Immature natural killer cell (primary cell): ENCODE measurements around the gene GABRG3. TPM values are rescaled to one million over a fixed set of nuclear protein-coding genes. Genes with fewer than 3 reads are reported as not detected.

Experiments used
- DNase-seq, 3 donors: peaks; one replicate each; pipeline ENCODE4 v3.0.0; 2022; ENCODE audit warnings: mixed read lengths in 1 of 3
- H3K27ac Mint-ChIP-seq, 6 donors: one replicate each; pipeline ENCODE4 v1.8.0; 2020; ENCODE audit warnings: mixed read lengths in 6 of 6, mild to moderate bottlenecking in 5 of 6, inconsistent platforms in 4 of 6, moderate library complexity in 3 of 6
- H3K27me3 Mint-ChIP-seq, 3 donors: one replicate each; pipeline ENCODE4 v1.8.0; 2020 to 2021; ENCODE audit warnings: low read depth in 3 of 3, mild to moderate bottlenecking in 3 of 3, mixed read lengths in 3 of 3, moderate library complexity in 3 of 3, inconsistent platforms in 1 of 3
- H3K36me3 Mint-ChIP-seq, 3 donors: one replicate each; pipeline ENCODE4 v1.8.0; 2020; ENCODE audit warnings: mixed read lengths in 3 of 3, inconsistent platforms in 2 of 3, mild to moderate bottlenecking in 2 of 3
- H3K4me1 Mint-ChIP-seq, 2 donors: one replicate each; pipeline ENCODE4 v1.8.0; 2020; ENCODE audit warnings: inconsistent platforms in 2 of 2, mild to moderate bottlenecking in 2 of 2, mixed read lengths in 2 of 2, moderate library complexity in 1 of 2
- H3K4me3 Mint-ChIP-seq, 5 donors: one replicate each; pipeline ENCODE4 v1.8.0; 2020; ENCODE audit warnings: mild to moderate bottlenecking in 5 of 5, mixed read lengths in 5 of 5, inconsistent platforms in 3 of 5, moderate library complexity in 3 of 5
- H3K9me3 Mint-ChIP-seq, 6 donors: one replicate each; pipeline ENCODE4 v1.8.0; 2020; ENCODE audit warnings: mild to moderate bottlenecking in 6 of 6, mixed read lengths in 6 of 6, inconsistent platforms in 4 of 6, moderate library complexity in 3 of 6
- polyA plus RNA-seq, 3 donors: library from polyadenylated mRNA; unstranded; fragments of 300-500 nt; fragmentation: Illumina TruSeq; gene quantifications; one replicate each; pipeline ENCODE4 v1.2.3, GENCODE V29; 2021

The GABRG3 gene
- polyA plus RNA-seq, 3 donors from 2014 or later = not detected

DNA sequence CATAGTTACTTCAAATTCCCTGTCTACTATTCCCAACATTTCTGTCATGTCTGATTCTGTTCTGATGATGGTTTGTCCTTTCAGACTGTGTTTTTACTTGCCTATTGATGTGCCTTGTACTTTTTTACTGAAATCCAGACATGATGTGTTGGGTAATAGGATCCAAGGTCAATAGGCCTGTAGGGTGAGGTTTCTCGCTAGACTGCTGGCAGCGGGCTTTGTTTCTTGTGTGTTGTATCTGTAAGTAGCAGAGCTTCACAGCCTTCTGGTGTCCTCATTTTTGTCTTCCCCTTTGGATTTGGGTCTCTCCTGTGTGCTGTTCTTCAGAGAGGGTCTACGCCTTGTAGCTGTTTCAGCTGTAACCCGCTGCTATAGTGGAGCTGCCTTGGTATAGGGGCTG lies 140.3 kb downstream of the GABRG3 start:
- H3K4me1 Mint-ChIP-seq = no peaks in the 10 kb centered on the region
- H3K9me3 Mint-ChIP-seq = peaks cover 0 to 23% (median 13%) of the 10 kb centered on the region in 6 donors
- peaks cover 0 to 2% (median 0%) of the 10 kb centered on the region in 3 donors for H3K27me3 Mint-ChIP-seq
- no peak overlapping the region for H3K27ac Mint-ChIP-seq
- no peaks in the 10 kb centered on the region for H3K36me3 Mint-ChIP-seq
- DNase-seq = no peak
- no peak overlapping the region for H3K4me3 Mint-ChIP-seq

DNA sequence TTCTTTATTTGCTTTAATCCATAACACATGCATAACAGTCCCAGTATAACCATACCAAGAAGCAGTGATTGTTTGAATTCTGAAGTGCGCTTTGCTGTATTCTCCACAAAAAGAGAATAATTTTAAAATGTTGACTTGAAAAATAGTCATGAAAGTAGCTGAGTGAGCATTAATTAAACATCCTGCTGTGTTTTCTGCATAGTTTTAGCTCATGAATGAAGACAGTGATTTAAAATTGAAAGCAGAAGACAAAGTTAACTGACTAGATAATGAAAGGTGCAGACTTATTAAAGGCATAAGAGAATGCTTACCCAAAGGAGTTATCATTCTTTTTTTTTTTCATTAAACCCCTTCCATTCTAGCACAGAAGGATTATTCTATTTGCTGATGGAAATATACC lies 143.5 kb downstream of the GABRG3 start:
- Mint-ChIP-seq H3K36me3 (no peaks in the 10 kb centered on the region), H3K4me1 (no peaks in the 10 kb centered on the region), H3K27ac (no peak overlapping the region)

DNA sequence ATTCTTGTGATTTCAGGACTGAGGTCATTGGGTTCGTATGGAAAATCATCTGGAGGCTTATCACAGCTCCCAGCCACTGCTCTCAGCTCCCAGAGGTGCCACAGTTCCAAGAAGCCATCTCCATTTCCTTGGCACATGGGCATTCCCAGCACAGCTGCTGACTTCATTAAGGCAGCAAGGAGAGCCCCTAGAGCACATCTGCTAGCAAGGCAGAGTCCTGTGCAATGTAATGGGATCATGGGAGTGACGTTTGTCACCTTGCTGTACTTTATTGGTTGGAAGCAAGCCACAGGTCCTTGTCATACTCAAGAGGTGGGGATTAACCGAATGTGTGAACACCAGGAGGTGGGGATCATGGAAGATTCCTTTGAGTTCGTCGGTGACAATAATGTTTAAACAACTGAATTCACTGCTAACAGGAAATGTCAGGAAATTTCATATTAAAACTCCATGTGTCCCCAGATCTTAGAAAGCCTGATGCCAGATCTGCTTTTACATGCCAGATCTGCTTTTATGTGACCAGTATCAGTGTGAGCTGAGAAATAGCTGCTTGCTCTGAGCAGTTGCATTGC lies 148.8 kb downstream of the GABRG3 start:
- H3K27ac Mint-ChIP-seq = no peak overlapping the region

More for the DNA sequence above, 143.5 kb downstream of the GABRG3 start:
- peaks cover 0 to 2% (median 0%) of the 10 kb centered on the region in 3 donors for H3K27me3 Mint-ChIP-seq
- H3K4me3 Mint-ChIP-seq = no peak overlapping the region
- DNase-seq = no peak
- peaks cover 5 to 40% (median 14%) of the 10 kb centered on the region in 6 donors for H3K9me3 Mint-ChIP-seq

DNA sequence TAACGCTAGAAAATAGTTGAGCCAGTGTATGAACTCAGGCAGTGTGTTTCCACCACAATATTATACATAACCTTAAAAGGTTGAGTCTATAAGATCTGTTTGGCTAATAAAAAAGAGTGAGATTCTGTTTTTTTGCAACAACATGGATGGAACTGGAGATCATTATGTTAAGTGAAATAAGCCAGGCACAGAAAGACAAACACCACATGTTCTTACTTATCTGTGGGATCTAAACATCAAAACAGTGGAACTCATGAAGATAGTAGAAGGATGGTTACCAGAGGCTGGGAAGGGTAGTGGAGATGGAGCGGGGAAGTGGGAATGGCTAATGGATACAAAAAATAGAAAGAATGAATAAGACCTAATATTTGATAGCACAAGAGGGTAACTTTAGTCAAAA lies 150.7 kb downstream of the GABRG3 start:
- no peak overlapping the region for H3K4me3 Mint-ChIP-seq
- no peak for DNase-seq
- peaks cover 3 to 42% (median 11%) of the 10 kb centered on the region in 6 donors for H3K9me3 Mint-ChIP-seq
- no peaks in the 10 kb centered on the region for H3K4me1 Mint-ChIP-seq
- H3K36me3 Mint-ChIP-seq = no peaks in the 10 kb centered on the region
- H3K27ac Mint-ChIP-seq = no peak overlapping the region
- H3K27me3 Mint-ChIP-seq = no peaks in the 10 kb centered on the region

More for the DNA sequence above, 148.8 kb downstream of the GABRG3 start:
- H3K9me3 Mint-ChIP-seq = peaks cover 4 to 37% (median 9%) of the 10 kb centered on the region in 6 donors
- H3K4me3 Mint-ChIP-seq = no peak overlapping the region
- H3K27me3 Mint-ChIP-seq = no peaks in the 10 kb centered on the region
- H3K36me3 Mint-ChIP-seq = no peaks in the 10 kb centered on the region
- DNase-seq = no peak
- no peaks in the 10 kb centered on the region for H3K4me1 Mint-ChIP-seq

DNA sequence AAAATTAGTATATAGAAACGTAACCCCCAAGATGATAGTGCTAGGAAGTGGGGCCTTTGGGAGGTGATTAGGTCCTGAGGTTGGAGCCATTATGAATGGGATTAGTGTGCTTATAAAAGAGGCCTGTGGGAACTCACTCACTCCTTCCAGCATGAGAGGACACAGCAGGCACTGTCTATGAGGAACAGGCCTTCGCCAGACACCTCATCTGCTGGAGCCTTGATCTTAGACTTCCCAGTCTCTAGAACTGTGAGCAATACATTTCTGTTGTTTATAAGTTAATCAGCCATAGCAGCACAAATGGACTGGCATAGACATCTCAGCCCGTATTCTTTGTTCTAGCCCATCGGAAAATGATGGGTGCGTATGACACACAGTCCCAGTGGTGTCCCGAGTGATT lies 152.3 kb downstream of the GABRG3 start:
- no peak overlapping the region for H3K4me3 Mint-ChIP-seq
- H3K27me3 Mint-ChIP-seq = no peaks in the 10 kb centered on the region
- peaks cover 3 to 41% (median 13%) of the 10 kb centered on the region in 6 donors for H3K9me3 Mint-ChIP-seq
- H3K36me3 Mint-ChIP-seq = no peaks in the 10 kb centered on the region
- no peak for DNase-seq
- H3K4me1 Mint-ChIP-seq = no peaks in the 10 kb centered on the region
- H3K27ac Mint-ChIP-seq = no peak overlapping the region

DNA sequence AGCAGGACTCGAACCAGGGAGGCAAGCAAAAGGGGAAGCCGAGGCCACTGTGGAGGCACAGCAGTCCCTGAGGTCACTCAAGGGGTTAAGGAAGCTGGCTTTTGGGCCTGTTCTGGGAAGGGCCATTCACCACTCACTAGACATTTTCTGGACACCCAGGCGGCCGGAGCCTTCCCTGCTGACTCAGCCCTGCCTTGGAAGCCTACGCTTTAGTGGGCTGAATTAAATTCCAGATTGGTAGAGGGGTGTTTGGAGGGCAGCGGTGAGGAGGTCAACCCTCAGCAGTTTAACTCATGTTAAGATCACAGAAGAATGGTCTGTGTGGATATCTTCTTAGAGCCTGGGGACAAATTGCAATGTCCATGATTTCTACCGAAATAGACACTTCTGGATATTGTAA lies 152.8 kb downstream of the GABRG3 start:
- Mint-ChIP-seq H3K36me3 (no peaks in the 10 kb centered on the region), H3K4me1 (no peaks in the 10 kb centered on the region), H3K27me3 (no peaks in the 10 kb centered on the region), H3K27ac (no peak overlapping the region), H3K4me3 (no peak overlapping the region), H3K9me3 (peaks cover 3 to 43% (median 13%) of the 10 kb centered on the region in 6 donors)
- no peak for DNase-seq

DNA sequence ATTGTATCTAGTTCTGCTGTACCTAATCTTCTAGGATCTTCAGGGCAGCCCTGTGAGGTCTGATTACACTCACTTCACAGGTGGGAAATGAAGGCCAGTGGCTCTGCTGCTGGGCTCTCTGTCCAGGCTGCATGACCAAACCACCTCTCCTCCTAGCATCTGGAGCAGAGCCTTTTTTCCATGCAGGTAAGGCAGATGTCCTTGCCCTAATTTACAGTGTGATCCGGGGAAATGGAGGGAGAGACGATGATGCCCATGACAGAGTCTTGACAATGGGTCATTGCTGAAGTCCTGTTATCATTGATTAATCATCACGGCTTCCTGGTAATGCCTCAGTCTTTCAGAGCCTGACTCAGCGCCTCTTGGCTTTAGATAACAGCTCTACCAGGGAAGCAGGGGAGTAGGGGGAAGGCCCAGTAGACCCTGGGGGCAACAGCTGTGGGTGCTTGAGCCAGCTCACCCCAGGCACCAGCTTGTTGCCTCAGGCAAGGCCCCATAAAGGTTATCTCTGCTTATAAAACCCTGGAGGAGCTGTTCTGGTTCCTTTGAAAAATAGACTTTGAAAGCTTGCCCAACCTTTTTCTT lies 153.4 kb downstream of the GABRG3 start:
- H3K4me3 Mint-ChIP-seq = no peak overlapping the region

DNA sequence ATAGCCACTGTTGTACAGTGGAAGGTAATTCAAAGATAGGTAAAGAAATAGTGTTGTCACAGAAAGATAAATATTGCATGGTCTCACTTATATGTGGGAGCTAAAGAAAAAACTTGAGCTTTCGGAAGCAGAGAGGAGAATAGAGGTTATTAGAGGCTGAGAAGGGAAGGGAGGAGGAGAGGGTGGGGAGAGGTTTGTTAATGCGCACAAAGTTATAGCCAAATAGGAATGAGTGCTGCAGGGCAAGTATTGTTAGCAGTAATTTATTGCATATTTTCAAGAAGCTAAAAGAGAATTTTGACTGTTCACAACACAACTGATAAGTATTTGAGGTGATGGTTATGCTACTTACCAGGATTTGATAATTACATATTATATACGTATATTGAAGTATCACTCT lies 154.2 kb downstream of the GABRG3 start:
- DNase-seq = no peak
- H3K4me3 Mint-ChIP-seq = no peak overlapping the region
- peaks cover 2 to 37% (median 13%) of the 10 kb centered on the region in 6 donors for H3K9me3 Mint-ChIP-seq
- H3K4me1 Mint-ChIP-seq = no peaks in the 10 kb centered on the region
- H3K27me3 Mint-ChIP-seq = no peaks in the 10 kb centered on the region
- H3K27ac Mint-ChIP-seq = no peak overlapping the region
- H3K36me3 Mint-ChIP-seq = no peaks in the 10 kb centered on the region

More for the DNA sequence above, 153.4 kb downstream of the GABRG3 start:
- Mint-ChIP-seq H3K27me3 (no peaks in the 10 kb centered on the region), H3K9me3 (peaks cover 2 to 41% (median 11%) of the 10 kb centered on the region in 6 donors), H3K27ac (no peak overlapping the region), H3K4me1 (no peaks in the 10 kb centered on the region), H3K36me3 (no peaks in the 10 kb centered on the region)
- no peak for DNase-seq

DNA sequence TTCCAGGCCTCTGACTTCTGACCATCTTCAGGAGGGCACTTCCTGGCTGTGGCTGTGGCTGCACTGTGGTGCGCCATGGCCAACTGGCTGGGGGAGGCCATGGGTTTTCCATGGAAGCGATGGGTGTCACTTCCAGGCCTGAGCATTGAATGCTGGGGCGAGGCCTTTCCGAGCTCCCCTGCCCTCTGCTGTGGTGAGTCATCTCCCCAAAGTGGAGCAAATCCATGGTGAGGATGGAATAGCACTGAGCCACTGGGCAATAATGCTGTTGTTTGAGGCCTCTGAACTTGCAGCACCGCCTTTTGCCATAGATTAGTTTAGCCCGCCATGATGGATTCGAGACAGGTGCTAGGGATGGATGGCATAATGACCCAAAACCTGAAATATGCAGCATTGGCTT lies 155.5 kb downstream of the GABRG3 start:
- Mint-ChIP-seq H3K4me1 (no peaks in the 10 kb centered on the region), H3K27me3 (no peaks in the 10 kb centered on the region), H3K9me3 (peaks cover 2 to 44% (median 13%) of the 10 kb centered on the region in 6 donors), H3K27ac (no peak overlapping the region), H3K4me3 (no peak overlapping the region), H3K36me3 (no peaks in the 10 kb centered on the region)
- DNase-seq = no peak

DNA sequence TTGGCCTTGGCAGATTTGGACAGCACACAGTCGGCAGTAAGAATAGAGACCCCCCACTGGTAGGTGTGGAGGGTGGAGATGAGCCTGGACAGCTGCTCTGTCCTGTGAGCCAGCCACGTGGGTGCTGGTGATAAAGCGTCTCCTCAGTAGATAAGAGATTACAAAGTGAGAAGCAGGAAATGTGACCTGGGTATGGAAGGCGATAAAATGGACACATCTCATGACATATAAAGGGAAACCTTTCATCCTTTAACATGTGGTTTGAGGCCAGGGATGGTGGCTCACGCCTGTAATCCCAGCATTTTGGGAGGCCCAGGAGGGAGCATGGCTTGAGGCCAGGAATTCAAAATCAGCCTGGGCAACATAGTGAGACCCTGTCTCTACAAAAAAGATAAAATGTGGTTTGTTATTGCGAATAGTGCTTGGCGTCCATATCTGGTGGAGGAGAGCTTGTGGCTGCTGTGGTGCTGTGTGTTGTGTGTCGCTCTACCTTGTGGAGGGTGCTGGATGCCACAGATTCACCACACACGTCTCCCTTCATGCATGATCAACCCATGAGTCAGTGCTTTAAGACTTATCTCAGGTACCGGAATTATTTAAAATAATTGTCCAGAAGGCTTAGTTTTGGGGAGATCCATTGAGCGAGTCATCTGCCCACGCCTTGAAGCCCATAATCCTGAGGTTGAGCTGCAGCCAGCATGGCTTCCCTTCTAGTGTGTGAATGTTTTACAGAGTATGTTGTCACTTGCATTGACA lies 157.0 kb downstream of the GABRG3 start:
- Mint-ChIP-seq H3K27ac (no peak overlapping the region), H3K36me3 (no peaks in the 10 kb centered on the region), H3K9me3 (peaks cover 0 to 48% (median 12%) of the 10 kb centered on the region in 6 donors), H3K27me3 (no peaks in the 10 kb centered on the region), H3K4me1 (no peaks in the 10 kb centered on the region), H3K4me3 (no peak overlapping the region)
- no peak for DNase-seq

DNA sequence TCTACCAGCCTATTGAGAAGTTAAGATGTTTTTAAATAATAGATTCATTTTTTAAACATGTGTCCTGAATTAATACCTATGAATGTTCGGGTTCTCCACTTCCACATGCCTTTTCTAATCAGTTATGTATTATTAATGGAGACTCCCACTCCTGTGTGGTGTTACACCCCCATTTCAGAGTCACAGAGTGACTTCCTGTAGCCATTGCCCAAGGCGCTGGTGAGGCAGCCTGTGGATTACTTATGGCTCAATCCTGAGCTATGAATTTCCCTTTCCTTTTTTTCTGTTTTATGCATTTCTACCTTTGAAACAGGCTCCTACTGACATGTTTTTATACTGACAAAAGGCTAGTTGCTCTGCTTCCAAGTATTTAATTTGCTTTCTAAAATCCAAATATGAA lies 162.3 kb downstream of the GABRG3 start:
- Mint-ChIP-seq H3K4me1 (no peaks in the 10 kb centered on the region), H3K27ac (no peak overlapping the region), H3K9me3 (peaks cover 10 to 50% (median 18%) of the 10 kb centered on the region in 6 donors), H3K36me3 (peaks cover 0 to 4% (median 0%) of the 10 kb centered on the region in 3 donors), H3K4me3 (no peak overlapping the region), H3K27me3 (no peaks in the 10 kb centered on the region)
- no peak for DNase-seq

DNA sequence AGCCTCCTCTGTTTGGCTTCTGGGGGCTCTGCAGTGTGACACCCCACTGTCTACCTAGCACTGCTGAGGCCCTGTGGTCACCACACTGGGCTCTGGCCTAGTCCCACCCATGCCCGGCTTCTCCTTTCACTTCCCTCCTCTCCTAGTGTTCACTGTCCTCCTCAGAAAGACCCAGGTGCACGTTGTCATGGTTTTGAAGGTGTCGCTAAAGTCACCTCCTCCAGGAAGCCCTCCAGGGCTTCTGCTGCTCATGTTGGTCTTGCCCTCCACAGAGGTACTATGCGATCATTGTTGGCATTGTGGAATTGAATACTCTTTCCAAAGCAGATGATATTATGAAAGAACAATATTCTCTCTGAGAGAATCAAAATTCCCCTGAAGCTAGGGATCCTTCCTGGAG lies 163.5 kb downstream of the GABRG3 start:
- no peak for DNase-seq
- Mint-ChIP-seq H3K27ac (no peak overlapping the region), H3K36me3 (peaks cover 0 to 9% (median 5%) of the 10 kb centered on the region in 3 donors), H3K4me3 (no peak overlapping the region), H3K4me1 (no peaks in the 10 kb centered on the region), H3K27me3 (peaks cover 0 to 1% (median 0%) of the 10 kb centered on the region in 3 donors), H3K9me3 (peaks cover 11 to 59% (median 26%) of the 10 kb centered on the region in 6 donors)

DNA sequence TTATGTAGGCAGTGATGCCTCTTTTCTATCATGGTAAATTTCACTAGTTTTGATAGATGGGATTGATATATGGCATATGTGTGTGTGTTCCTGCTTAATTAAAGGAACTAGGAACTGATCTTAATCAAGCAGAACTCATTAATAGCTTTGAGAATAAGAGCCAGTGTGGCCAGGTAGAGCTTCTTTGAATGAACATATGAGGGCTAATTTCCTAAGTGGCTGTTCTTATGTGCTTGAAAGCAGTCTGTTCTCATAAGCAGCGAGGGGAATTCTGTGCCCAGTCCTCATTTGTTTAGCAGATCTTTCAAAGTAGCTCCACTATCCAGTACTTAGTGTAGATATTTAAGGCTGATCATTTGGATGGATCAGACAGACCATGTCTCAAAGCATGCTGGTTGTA lies 164.2 kb downstream of the GABRG3 start:
- Mint-ChIP-seq H3K9me3 (peaks cover 11 to 59% (median 27%) of the 10 kb centered on the region in 6 donors), H3K4me1 (no peaks in the 10 kb centered on the region), H3K27me3 (peaks cover 0 to 1% (median 0%) of the 10 kb centered on the region in 3 donors), H3K4me3 (no peak overlapping the region), H3K27ac (no peak overlapping the region), H3K36me3 (peaks cover 0 to 9% (median 5%) of the 10 kb centered on the region in 3 donors)
- no peak for DNase-seq

DNA sequence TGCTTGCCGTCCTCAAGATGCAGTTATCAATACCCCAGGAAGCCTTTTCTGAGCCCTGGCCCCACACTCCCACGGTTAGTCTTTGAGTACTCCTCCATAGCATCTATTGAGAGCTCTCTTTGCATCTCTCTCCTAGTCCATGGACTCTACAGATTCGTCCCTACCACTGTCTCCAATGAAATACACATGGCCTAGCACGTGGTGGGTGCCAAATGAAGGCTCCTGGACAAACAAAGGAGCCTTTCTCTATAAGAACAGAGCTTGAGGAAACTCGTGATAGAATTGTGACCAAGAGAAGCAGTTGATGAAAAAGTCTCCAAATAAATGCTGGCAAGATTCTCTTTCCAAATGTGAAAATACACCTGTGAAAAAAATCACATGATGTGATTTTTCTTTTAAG lies 166.1 kb downstream of the GABRG3 start:
- Mint-ChIP-seq H3K27ac (no peak overlapping the region), H3K4me3 (no peak overlapping the region), H3K4me1 (no peaks in the 10 kb centered on the region), H3K36me3 (peaks cover 2 to 9% (median 5%) of the 10 kb centered on the region in 3 donors), H3K27me3 (peaks cover 0 to 1% (median 0%) of the 10 kb centered on the region in 3 donors), H3K9me3 (peaks cover 14 to 52% (median 34%) of the 10 kb centered on the region in 6 donors)
- DNase-seq = no peak
